ENCODE data around the gene JADE2. TPM values are rescaled to one million over a fixed set of nuclear protein-coding genes. Genes with fewer than 3 reads are reported as not detected.

Gene JADE2
- total RNA-seq, 1 experiment from 2014 or later: 39.9 TPM

DNA sequence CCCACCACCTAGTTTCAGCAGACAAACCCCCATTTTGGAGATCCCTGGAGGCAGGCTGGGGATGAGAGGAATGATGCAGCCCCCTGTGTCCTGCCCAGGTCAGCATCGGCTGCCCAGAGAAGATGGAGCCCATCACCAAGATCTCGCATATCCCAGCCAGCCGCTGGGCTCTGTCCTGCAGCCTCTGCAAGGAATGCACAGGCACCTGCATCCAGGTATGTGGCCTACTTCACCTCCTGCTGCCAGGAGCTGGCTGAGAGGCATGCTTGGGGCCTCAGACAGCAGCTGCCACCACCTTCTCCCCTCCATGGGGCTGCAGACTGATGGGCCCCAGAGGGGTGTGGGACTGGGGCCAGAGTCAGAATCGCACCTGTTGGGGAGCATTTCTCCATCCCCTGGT, 38.9 kb downstream of the JADE2 start:
- ChIA-PET CTCF (no interaction called here), POLR2A (no interaction called here), RAD21 (ENCODE audit: low non-redundant PET in 1 of 2, low total read pairs in 2 of 2, uncharacterized antibody in 2 of 2, unreplicated experiment in 2 of 2) (no interaction called here)
- Histone ChIP-seq H2AFZ (ENCODE audit: low read depth, low read length, poor library complexity, severe bottlenecking) (no peak overlapping the region), H3K9me2 (ENCODE audit: insufficient read depth) (no peaks in the 10 kb centered on the region), H3K4me2 (ENCODE audit: low read length) (no peak overlapping the region), H3K79me2 (ENCODE audit: insufficient read depth, low read length) (no peaks in the 10 kb centered on the region), H3K9ac (ENCODE audit: low read length) (no peak overlapping the region), H3K27ac (ENCODE audit: low read depth, low read length) (no peak overlapping the region), H3K4me3 (replicated peaks in 1 of 2; ENCODE audit: low read depth in 1 of 2, low read length in 2 of 2) (no peak overlapping the region), H3K9me3 (ENCODE audit: control insufficient read depth in 1 of 2, insufficient read depth in 1 of 2, low read depth in 1 of 2, low read length in 2 of 2) (no peaks in the 10 kb centered on the region), H3K27me3 (ENCODE audit: insufficient read depth, low read length) (no peaks in the 10 kb centered on the region), H3K4me1 (ENCODE audit: control insufficient read depth in 1 of 2, insufficient read depth in 2 of 2, low read length in 2 of 2) (peaks cover 0 to 8% of the 10 kb centered on the region in 2 experiments; a peak in 2 of 4 replicates), H4K20me1 (ENCODE audit: insufficient read depth) (no peaks in the 10 kb centered on the region), H3K36me3 (ENCODE audit: control insufficient read depth in 1 of 2, insufficient read depth in 2 of 2, low read length in 2 of 2) (peaks cover 18 to 35% of the 10 kb centered on the region in 2 experiments)
- no peak for TF ChIP-seq ELF1 (IDR thresholded peaks at IDR 0.05; ENCODE audit: borderline replicate concordance, low read depth)
- TF ChIP-seq, protein P1, sequence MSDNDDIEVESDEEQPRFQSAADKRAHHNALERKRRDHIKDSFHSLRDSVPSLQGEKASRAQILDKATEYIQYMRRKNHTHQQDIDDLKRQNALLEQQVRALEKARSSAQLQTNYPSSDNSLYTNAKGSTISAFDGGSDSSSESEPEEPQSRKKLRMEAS (IDR thresholded peaks at IDR 0.05): no peak
- TF ChIP-seq, protein P2, sequence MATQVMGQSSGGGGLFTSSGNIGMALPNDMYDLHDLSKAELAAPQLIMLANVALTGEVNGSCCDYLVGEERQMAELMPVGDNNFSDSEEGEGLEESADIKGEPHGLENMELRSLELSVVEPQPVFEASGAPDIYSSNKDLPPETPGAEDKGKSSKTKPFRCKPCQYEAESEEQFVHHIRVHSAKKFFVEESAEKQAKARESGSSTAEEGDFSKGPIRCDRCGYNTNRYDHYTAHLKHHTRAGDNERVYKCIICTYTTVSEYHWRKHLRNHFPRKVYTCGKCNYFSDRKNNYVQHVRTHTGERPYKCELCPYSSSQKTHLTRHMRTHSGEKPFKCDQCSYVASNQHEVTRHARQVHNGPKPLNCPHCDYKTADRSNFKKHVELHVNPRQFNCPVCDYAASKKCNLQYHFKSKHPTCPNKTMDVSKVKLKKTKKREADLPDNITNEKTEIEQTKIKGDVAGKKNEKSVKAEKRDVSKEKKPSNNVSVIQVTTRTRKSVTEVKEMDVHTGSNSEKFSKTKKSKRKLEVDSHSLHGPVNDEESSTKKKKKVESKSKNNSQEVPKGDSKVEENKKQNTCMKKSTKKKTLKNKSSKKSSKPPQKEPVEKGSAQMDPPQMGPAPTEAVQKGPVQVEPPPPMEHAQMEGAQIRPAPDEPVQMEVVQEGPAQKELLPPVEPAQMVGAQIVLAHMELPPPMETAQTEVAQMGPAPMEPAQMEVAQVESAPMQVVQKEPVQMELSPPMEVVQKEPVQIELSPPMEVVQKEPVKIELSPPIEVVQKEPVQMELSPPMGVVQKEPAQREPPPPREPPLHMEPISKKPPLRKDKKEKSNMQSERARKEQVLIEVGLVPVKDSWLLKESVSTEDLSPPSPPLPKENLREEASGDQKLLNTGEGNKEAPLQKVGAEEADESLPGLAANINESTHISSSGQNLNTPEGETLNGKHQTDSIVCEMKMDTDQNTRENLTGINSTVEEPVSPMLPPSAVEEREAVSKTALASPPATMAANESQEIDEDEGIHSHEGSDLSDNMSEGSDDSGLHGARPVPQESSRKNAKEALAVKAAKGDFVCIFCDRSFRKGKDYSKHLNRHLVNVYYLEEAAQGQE (IDR thresholded peaks at IDR 0.05; ENCODE audit: low read depth): no peak
- no peak for TF ChIP-seq FOSL1 (IDR thresholded peaks at IDR 0.05; ENCODE audit: low read depth)
- TF ChIP-seq, protein P3, sequence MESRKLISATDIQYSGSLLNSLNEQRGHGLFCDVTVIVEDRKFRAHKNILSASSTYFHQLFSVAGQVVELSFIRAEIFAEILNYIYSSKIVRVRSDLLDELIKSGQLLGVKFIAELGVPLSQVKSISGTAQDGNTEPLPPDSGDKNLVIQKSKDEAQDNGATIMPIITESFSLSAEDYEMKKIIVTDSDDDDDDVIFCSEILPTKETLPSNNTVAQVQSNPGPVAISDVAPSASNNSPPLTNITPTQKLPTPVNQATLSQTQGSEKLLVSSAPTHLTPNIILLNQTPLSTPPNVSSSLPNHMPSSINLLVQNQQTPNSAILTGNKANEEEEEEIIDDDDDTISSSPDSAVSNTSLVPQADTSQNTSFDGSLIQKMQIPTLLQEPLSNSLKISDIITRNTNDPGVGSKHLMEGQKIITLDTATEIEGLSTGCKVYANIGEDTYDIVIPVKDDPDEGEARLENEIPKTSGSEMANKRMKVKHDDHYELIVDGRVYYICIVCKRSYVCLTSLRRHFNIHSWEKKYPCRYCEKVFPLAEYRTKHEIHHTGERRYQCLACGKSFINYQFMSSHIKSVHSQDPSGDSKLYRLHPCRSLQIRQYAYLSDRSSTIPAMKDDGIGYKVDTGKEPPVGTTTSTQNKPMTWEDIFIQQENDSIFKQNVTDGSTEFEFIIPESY (IDR thresholded peaks at IDR 0.05; ENCODE audit: extremely low read depth, insufficient replicate concordance, low read length): no peak
- no peak for TF ChIP-seq TCF7L2 (IDR thresholded peaks at IDR 0.05; ENCODE audit: borderline replicate concordance, extremely low read depth, insufficient read depth, insufficient read length)
- no peak for TF ChIP-seq POLR2A (IDR thresholded peaks at IDR 0.05; ENCODE audit: borderline replicate concordance, extremely low read depth, insufficient read depth, insufficient read length)
- no peak for TF ChIP-seq EGR1 (IDR thresholded peaks at IDR 0.05; ENCODE audit: low read depth)
- TF ChIP-seq JUND (IDR thresholded peaks at IDR 0.05): no peak
- TF ChIP-seq EZH2phosphoT487 (IDR thresholded peaks at IDR 0.05; ENCODE audit: borderline replicate concordance): no peak
- no peak for TF ChIP-seq POLR2AphosphoS5 (IDR thresholded peaks at IDR 0.05; ENCODE audit: low read depth, low read length)
- TF ChIP-seq EZH2 (IDR thresholded peaks at IDR 0.05): no peak
- TF ChIP-seq CBX3 (IDR thresholded peaks at IDR 0.05; ENCODE audit: low read depth): no peak
- TF ChIP-seq, protein P4, sequence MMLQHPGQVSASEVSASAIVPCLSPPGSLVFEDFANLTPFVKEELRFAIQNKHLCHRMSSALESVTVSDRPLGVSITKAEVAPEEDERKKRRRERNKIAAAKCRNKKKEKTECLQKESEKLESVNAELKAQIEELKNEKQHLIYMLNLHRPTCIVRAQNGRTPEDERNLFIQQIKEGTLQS (IDR thresholded peaks at IDR 0.05): no peak
- TF ChIP-seq, protein P5, sequence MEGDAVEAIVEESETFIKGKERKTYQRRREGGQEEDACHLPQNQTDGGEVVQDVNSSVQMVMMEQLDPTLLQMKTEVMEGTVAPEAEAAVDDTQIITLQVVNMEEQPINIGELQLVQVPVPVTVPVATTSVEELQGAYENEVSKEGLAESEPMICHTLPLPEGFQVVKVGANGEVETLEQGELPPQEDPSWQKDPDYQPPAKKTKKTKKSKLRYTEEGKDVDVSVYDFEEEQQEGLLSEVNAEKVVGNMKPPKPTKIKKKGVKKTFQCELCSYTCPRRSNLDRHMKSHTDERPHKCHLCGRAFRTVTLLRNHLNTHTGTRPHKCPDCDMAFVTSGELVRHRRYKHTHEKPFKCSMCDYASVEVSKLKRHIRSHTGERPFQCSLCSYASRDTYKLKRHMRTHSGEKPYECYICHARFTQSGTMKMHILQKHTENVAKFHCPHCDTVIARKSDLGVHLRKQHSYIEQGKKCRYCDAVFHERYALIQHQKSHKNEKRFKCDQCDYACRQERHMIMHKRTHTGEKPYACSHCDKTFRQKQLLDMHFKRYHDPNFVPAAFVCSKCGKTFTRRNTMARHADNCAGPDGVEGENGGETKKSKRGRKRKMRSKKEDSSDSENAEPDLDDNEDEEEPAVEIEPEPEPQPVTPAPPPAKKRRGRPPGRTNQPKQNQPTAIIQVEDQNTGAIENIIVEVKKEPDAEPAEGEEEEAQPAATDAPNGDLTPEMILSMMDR (IDR thresholded peaks at IDR 0.05 in 2 of 3, conservative IDR thresholded peaks at IDR 0.05 in 1 of 3; ENCODE audit: borderline replicate concordance in 1 of 3, insufficient read depth in 1 of 3, low read depth in 2 of 3, low read length in 2 of 3): no peak
- intact Hi-C loops (cut with micrococcal nuclease): no loop called here
- DNase-seq (ENCODE audit: low read depth, low spot score) (no peak), ATAC-seq (no peak)
- no TSS peak for BruUV-seq (replicated peaks)
